HL-60/S4 treated with retinoic acid at 250 ng/mL for 4 days and 3 days (cell line): ENCODE results near the gene QPRT.
"Not testable (repeated sequence)": the region's sequence is repeated elsewhere in the genome, so short reads cannot be mapped to it uniquely, and the experiment has no call there.

Experiments used
- in situ Hi-C: fragments of 300-500 bp; cut with MboI; formaldehyde crosslinking; loops from 2 replicates; pipeline ENCODE4 v1.7.0; 2022; ENCODE audit warnings: low sequenced_read_pairs

The QPRT gene

DNA sequence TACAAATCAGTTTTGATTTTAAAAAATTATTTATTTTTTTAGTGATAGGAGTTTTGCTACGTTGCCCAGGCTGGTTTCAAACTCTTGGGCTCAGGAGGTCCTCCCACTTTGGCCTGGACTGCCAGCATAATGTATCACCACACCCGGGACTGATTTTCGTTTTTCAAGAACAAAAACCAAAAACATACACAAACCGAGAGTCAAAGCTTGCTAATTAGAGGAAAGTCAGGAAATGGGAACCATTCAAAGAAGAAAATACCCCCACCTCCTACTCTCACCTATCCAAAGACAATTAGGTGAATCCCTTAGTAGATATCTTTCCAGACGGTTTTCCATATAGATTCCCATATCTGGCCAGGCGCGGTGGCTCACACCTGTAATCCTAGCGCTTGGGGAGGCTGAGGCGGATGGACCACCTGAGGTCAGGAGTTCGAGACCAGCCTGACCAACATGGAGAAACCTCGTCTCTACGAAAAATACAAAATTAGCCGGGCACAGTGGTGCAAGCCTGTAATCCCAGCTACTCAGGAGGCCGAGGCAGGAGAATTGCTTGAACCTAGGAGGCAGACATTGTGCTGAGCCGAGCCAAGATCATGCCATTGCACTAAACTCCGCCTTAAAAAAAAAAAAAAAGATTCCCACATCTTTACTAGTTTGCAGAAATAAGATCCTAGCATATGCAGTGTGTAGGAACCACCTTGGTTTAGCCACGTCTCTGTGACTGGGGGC lies 16.8 kb upstream of the QPRT start:
- in situ Hi-C loops, result no loop called here

DNA sequence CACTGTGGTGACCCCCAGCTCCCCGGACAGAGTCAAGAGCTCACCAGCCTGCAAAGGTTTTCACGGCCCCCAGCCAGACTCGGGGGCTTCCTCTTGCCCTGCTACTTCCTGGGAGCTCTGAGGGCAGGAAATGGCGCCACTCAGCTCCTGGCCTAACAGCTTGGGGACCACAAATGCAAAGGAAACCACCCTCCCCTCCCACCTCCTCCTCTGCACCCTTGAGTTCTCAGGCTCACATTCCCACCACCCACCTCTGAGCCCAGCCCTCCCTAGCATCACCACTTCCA lies 16.3 kb upstream of the QPRT start:
- in situ Hi-C loops, result no loop called here

DNA sequence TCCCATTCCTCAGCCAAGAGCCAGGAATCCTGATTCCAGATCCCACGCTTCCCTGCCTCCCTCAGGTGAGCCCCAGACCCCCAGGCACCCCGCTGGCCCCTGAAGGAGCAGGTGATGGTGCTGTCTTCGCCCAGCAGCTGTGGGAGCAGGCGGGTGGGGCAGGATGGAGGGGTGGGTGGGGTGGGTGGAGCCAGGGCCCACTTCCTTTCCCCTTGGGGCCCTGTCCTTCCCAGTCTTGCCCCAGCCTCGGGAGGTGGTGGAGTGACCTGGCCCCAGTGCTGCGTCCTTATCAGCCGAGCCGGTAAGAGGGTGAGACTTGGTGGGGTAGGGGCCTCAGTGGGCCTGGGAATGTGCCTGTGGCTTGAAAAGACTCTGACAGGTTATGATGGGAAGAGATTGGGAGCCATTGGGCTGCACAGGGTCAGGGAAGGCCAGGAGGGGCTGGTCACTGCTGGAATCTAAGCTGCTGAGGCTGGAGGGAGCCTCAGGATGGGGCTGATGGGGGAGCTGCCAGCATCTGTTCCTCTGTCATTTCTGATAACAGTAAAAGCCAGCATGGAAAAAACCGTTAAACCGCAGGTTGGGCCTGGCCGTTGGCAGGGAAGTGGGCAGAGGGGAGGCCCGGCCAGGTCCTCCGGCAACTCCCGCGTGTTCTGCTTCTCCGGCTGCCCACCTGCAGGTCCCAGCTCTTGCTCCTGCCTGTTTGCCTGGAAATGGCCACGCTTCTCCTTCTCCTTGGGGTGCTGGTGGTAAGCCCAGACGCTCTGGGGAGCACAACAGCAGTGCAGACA lies 15.8 kb upstream of the QPRT start, which contains the start of gene SPN:
SPN (plus strand) TSS at position 232 of the 791 bp plus-strand sequence; CDS start at position 714, 482 bp downstream.
- in situ Hi-C loops, result no loop called here

DNA sequence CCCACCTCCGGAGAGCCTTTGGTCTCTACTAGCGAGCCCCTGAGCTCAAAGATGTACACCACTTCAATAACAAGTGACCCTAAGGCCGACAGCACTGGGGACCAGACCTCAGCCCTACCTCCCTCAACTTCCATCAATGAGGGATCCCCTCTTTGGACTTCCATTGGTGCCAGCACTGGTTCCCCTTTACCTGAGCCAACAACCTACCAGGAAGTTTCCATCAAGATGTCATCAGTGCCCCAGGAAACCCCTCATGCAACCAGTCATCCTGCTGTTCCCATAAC lies 15.2 kb upstream of the QPRT start:
- in situ Hi-C loops, result no loop called here

DNA sequence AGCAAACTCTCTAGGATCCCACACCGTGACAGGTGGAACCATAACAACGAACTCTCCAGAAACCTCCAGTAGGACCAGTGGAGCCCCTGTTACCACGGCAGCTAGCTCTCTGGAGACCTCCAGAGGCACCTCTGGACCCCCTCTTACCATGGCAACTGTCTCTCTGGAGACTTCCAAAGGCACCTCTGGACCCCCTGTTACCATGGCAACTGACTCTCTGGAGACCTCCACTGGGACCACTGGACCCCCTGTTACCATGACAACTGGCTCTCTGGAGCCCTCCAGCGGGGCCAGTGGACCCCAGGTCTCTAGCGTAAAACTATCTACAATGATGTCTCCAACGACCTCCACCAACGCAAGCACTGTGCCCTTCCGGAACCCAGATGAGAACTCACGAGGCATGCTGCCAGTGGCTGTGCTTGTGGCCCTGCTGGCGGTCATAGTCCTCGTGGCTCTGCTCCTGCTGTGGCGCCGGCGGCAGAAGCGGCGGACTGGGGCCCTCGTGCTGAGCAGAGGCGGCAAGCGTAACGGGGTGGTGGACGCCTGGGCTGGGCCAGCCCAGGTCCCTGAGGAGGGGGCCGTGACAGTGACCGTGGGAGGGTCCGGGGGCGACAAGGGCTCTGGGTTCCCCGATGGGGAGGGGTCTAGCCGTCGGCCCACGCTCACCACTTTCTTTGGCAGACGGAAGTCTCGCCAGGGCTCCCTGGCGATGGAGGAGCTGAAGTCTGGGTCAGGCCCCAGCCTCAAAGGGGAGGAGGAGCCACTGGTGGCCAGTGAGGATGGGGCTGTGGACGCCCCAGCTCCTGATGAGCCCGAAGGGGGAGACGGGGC lies 14.7 kb upstream of the QPRT start:
- in situ Hi-C loops, result no loop called here

DNA sequence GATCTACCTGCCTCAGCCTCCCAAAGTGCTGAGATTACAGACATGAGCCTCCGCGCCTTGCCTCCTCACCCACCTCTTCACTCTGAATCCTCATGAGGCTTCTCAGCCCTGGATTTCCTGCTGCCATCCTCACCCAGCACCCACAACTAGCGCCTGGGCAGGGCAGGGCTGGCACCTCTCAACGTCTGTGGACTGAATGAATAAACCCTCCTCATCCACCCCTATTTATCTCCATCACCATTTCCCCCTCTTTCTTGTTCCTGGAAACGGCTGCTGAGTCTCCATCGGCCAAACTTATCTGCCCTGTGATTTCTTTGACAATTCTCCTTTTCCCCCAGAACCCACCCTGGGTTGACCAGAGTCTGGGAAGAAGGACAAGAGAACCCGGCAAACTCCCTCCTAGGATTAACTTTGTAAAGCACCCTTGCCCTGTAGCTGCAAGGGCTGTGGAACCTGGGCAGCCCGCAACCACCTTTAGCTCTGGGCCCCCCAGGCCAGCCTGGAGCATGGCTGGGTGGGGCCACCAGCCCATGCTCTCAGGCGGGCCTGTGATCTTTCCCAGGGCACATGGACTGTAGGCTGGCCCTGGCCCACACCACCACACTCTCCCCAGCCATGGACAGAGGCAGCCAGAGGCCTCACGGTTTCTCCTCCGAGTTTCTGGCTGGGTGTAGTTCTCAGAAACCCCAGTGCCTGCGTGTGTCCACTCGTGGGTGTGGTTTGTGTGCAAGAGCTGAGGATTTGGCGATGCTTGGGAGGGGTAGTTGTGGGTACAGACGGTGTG lies 13.5 kb upstream of the QPRT start:
- in situ Hi-C loops, result no loop called here

DNA sequence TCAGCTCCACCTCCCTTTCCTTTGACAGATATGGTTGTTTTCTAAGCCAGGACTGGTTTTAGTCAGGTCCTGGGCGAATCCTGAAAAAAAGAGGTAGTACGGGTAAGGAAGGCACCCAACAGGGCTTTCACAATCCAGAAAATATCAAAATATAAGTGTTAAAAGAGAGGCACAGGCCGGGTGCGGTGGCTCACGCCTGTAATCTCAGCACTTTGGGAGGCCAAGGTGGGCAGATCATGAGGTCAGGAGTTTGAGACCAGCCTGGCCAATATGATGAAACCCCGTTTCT lies 11.7 kb upstream of the QPRT start:
- in situ Hi-C loops, result not testable (repeated sequence)

DNA sequence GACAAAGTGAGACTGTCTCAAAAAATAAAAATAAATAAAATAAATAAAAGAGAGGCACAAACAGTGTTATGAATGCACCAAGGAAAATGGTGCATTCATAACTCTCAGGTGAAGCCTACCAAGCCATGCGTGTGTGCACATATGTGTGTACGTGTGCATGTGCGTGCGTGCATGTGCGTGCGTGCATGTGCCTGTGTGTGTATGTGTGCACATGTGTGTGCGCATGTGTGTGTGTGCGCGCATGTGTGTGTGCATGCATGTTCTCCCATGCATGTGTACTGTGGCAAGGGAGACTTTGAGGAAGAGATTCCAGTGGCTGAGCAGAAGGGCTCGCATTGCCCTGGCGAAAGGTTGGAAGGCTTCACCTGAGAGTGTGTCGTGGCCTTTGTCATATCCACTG lies 11.2 kb upstream of the QPRT start:
- in situ Hi-C loops, result no loop called here

DNA sequence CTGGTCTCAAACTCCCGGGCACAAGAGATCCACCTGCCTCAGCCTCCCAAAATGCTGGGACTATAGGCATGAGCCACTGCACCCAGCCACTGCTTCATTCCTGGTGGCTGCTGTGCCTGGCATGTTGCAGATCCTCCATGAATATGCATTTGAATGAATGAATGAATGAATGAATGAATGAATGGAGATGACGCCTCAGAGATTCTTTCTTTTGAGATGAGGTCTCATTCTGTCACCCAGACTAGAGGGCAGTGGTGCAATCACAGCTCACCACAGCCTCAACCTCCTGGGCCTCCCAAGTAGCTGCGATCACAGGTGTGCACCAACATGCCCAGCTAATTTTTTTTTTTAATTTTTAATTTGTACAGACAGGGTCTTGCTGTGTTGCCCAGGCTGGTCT lies 10.7 kb upstream of the QPRT start:
- in situ Hi-C loops, result no loop called here

DNA sequence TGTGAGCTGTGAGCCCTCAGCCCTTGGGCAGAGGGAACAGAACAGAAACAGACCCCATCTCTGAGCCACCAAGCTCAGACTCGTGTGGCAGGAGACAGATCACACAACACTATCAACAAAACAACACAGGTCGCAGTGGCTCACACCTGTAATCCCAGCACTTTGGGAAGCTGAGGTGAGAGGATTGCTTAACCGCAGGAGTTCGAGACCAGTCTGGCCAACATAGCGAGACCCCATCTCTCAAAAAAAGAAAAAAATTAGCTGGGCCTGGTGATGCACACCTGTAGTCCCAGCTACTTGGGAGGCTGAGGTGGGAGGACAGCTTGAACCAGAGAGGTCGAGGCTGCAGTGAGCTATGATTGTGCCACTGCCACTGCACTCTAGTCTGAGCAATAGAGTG lies 5.5 kb upstream of the QPRT start:
- in situ Hi-C loops, result no loop called here

DNA sequence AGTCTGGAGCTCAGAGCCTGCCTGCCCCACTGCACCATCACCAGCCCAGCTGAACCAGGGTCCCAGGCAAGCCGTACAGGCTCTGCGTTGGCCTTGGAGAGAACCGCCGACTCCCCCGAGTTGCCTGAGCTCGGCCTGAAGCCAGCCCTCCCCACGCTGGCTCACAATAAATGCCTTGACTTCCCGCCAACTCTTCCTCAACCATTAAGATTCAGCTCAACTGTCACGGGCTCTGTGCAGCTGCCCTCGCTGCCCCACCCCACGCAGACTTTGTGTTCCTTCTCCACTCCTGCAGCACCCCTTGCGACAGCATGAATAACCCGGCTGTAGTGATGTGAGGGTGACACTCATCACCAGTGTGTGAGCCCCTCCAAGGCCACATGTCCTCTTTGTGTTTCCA lies 4.8 kb upstream of the QPRT start:
- in situ Hi-C loops, result no loop called here

DNA sequence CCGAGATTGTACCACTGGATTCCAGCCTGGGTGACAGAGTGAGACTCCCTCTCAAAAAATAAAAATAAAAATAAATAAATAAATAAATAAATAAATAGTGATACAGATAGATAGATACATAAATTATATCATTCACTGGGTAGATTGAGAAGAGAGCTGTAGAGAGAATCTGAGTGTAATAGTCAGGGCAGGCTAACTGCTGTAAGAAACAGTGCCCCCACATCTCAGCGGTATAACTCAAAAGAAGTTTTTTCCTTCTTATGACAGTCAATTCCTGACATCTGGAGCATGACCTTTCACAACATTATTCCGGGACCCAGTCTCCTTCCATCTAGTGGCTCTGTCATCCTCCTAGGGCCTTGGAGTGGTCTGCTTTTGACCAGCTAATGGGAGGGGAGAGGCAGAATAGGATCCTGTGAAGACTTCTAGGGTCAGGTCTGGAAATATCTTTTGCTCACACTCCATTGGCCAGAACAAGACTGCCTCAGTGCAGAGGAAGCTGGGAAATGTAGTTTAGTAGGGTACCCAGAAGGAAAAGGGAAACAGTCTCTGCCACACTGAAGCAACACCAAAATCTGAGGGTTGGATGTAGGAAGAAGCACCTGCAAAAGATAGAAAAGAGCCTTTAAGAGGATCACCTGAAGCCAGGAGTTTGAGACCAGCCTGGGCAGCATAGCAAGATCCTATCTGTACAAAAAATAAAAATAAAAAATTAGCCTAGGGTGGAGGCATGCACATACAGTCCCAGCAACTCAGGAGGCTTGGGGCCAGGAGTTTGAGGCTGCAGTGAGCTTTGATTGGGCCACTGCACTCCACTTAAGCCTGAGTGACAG lies 3.0 kb upstream of the QPRT start:
- in situ Hi-C loops, result no loop called here

DNA sequence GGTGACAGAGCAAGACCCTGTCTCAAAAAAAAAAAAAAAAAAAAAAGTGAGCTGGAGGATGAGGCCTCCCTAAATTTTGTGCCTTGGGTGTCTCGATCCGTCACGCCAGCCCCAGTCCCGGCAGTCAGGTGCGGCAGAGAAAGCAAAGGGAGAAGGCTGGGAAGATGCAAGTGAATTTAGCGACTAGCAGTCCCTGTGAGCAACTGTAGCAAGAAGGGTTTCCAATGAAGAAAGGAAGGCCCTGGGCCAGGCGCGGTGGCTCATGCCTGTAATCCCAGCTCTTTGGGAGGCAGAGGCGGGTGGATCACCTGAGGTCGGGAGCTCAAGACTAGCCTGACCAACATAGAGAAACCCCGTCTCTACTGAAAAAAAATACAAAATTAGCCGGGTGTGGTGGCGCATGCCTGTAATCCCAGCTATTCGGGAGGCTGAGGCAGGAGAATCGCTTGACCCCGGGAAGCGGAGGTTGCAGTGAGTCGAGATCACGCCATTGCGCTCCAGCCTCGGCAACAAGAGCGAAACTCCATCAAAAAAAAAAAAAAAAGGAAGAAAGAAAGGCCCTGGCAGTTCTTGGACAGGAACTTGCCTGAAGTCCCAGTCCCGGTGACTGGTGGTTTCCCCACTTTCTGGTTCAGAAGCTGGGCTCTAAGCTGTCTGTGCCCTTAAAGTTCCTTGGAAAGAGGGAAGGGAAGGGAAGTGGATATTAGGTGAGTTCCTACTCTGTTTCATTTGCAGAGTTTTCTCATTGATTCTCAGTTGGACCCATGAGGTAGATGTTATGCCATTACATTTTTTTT lies 1.8 kb upstream of the QPRT start:
- in situ Hi-C loops, result no loop called here

DNA sequence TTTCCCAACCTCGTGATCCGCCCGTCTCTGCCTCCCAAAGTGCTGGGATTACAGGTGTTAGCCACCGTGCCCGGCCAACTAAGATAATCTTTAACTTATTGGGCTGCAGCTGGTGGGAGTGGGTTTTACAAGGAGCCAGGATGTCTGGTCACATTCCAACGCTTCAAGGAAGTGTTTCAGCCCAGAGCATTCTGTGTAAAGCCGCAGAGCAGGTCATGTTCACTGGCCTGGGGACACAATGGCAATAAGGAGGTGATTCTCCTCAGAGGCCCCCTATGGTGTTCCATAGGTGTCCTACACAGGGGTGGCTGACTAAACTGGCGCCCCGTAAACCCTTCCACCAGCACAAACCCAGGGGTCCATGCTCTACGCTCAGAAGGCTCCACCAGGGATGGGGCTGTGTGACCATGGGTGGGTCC lies 1.2 kb downstream of the QPRT start:
- in situ Hi-C loops, result no loop called here

DNA sequence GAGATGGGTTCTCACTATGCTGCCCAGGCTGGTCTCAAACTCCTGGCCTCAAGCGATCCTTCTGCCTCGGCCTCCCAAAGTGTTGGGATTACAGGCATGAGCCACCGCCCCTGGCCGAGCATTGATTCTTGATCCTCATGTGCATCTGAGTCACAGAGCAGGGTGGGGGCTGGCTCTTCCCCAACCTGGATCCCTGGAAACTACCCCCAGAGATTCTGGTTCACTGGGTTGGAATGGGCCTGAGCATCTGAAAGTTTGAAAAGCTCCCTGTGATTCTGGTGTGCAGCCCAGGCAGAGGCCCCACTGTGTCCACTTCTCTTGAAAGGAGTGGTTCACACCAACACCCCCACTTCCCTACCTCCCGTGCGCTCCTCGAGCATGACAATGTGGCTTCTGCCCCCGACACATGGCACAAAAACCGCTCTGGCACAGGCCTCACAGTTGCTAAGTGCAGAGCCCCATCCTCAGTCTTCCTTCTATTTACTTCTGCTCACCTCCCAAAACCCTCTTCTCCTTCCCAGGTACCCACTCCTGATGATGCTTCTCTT lies 4.6 kb downstream of the QPRT start:
- in situ Hi-C loops, result no loop called here

DNA sequence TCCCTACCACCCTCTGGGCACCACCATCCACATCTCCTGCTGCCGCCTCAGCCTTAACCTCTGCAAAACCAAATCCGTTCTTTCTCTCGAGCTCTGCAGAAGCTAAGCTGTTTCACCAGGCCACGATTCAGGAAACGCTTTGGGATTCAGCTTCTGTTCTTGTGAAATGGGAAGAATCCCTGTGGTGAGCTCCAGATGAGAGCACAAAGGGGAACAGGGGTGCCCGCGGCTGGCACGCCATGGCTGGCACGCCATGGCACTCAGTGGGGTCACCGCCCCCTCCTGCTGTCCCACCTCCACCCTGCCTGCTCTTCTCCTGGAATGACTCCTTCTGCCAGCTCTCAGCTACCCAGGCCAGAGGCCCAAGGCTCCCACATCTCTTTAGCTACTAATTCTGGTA lies 5.7 kb downstream of the QPRT start:
- in situ Hi-C loops, result no loop called here

DNA sequence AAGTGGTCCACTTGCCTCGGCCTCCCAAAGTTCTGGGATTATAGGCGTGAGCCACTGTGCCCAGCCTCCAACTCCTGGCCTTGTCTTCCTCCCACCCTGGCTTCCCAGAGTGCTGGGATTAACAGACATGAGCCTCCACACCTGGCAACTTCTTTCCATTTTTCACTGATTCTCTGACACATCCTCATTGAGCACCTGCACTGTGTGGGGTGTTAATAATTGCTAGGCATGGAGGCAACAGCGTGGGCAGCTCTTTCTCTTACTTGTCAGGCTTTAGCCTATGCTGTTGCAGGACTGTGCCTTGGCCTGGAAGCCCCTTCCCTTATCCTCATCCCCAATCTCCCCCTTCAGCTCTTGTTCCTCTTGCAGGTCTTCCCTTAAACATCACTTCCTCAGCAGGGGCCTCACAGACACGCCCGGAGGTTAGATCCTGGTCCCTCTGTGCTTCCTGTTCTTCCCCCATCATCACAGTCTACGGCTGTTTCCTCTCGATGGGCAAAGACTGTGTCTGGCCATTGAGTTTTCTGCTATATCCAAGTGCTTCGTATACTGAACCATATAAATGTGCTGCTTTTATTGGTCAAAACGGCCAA lies 7.9 kb downstream of the QPRT start:
- in situ Hi-C loops, result no loop called here

DNA sequence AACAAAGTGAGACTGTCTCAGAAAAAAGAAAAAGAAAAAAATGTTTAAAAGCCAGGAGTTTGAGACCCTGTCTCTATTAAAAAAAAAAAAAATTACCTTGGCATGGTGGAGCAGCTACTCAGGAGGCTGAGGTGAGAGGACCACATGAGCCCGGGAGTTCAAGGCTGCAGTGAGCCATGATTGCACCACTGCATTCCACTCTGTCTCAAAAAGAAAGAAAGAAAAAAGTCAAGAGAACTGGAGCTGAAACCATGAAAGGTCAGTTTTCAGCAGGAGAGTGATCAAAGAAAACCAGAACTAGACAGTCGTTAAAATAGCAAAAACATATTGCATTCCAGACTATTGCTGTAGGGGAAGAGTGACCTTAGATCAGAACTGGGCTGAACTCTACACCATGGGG lies 8.8 kb downstream of the QPRT start:
- in situ Hi-C loops, result no loop called here

DNA sequence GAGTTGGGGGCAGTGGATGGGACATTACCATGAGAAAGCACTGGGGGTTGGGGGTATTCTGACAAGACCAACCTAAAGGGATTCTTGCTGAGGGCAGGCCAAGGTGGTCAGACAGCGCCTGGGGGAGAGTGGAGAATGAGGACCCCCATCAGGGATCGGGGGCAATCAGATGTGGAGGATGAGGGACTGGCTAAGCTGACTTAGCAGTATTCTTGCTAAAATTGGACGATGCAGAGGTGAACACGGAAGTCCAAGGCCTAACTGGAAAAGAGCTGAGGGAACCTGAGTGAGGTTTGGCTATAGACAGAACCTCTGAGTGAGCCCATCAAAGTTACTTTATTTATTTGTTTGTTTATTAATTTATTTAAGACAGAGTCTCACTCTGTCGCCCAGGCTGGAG lies 9.2 kb downstream of the QPRT start:
- in situ Hi-C loops, result no loop called here
